ENCODE measurements around the gene IQUB.
A peak's percentile ranks its signal among the peaks of the same experiment; 100 is the strongest.

IQUB gene

DNA sequence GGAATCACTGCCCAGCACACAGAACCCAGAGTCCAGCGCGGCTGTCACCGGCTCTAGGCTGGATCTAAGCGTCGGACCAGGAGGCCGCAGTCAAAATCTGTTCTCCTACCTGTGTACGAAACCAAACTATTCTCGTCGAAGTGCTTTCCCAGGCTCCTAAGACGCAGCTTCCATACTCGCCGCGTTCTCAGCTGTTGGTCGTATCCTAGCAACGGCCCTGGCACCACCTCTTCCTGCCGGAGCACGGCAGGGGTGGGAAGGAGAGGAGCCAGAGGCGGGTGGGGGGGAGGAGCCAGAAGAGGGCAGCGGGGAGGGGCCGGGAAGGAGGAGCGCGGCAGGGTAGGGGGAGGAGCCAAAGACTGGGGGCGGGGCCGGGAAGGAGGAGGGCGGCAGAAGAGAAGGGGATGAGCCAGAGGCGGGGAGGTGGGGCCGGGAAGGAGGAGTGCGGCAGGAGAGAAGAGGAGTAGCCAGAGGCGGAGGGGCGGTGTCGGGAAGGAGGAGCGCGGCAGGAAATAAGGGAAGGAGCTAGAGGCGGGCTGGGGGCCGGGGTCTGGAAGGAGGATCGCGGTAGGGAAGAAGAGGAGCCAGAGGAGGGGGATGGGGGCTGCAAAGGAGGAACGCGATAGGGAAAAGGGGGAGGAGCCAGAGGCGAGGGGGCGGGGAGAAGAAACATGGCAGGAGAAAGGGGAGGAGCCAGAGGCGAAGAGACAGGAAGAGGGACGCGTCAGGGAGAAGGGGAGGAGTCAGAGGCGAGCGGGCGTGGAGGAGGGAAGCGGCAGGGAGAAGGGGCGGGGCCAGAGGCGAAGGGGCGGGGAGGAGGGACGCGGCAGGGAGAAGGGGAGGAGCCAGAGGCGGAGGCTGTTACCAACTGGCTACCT is at the start of gene IQUB:
Gene IQUB (minus strand): TSS at position 213 of the 878 bp plus-strand sequence. CDS start 22,255 bp downstream, outside the sequence.
- peak within 1 kb of the TSS; percentile 74 for H3K4me3 ChIP-seq (ENCODE audit: low read depth, low read length)
- TF ChIP-seq CTCF (IDR thresholded peaks at IDR 0.05; ENCODE audit: insufficient read depth, low read depth, low read length, missing control alignments): no peak

DNA sequence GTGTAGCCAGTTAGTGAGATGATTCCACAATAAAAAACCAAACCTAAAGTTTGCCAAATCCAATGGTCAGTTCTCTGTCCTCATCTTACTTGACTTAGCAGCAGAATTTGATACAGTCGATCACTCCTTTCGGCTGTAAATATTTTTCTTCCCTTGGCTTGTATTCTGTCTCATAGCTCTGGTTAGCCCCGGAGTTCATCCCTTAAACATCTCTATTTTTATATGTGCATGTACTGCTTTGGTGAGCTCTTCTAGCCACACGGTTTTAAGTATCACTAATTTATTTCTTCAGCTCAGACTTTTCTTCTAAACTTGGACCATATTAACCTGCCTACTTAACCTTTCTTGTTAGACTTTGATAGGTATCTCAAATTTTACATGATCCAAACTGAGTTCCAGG is 49.4 kb upstream of the IQUB start:
- no peak for DNase-seq (ENCODE audit: low read depth)
- no peak for TF ChIP-seq CTCF (IDR thresholded peaks at IDR 0.05; ENCODE audit: insufficient read depth, low read depth, low read length, missing control alignments)
- no peak overlapping the region for H3K4me3 ChIP-seq (ENCODE audit: low read depth, low read length)

More for the DNA sequence above, at the start of gene IQUB:
- DNase-seq (ENCODE audit: low read depth): peak; percentile 97

GRCh38 chr7:123581162-123581459 is 46.7 kb upstream of the IQUB start:
- no peak for TF ChIP-seq CTCF (IDR thresholded peaks at IDR 0.05; ENCODE audit: insufficient read depth, low read depth, low read length, missing control alignments)
- DNase-seq (ENCODE audit: low read depth): no peak
- no peak overlapping the region for H3K4me3 ChIP-seq (ENCODE audit: low read depth, low read length)

- DNase-seq (ENCODE audit: low read depth): peak; percentile 29
- no peak overlapping the region for H3K4me3 ChIP-seq (ENCODE audit: low read depth, low read length)
- TF ChIP-seq CTCF (IDR thresholded peaks at IDR 0.05; ENCODE audit: insufficient read depth, low read depth, low read length, missing control alignments): peak; percentile 45
These were observed 46.2 kb upstream of the IQUB start for GRCh38 chr7:123580406-123581161.

GRCh38 chr7:123579416-123579815 is 45.0 kb upstream of the IQUB start:
- H3K4me3 ChIP-seq (ENCODE audit: low read depth, low read length): no peak overlapping the region
- no peak for TF ChIP-seq CTCF (IDR thresholded peaks at IDR 0.05; ENCODE audit: insufficient read depth, low read depth, low read length, missing control alignments)
- DNase-seq (ENCODE audit: low read depth): no peak

- no peak overlapping the region for H3K4me3 ChIP-seq (ENCODE audit: low read depth, low read length)
- no peak for TF ChIP-seq CTCF (IDR thresholded peaks at IDR 0.05; ENCODE audit: insufficient read depth, low read depth, low read length, missing control alignments)
- DNase-seq (ENCODE audit: low read depth): no peak
These were observed 39.6 kb upstream of the IQUB start for GRCh38 chr7:123573896-123574467.

All from GM12865 (cell line).